NCI-H2029 (cell line): ENCODE measurements around the gene UQCRFS1.
"Not testable (repeated sequence)": the region's sequence is repeated elsewhere in the genome, so short reads cannot be mapped to it uniquely, and the experiment has no call there.

Experiments
- DNase-seq: peaks from one replicate; lab custom pipeline; 2025; lab: John Stamatoyannopoulos, UW

Gene UQCRFS1

DNA sequence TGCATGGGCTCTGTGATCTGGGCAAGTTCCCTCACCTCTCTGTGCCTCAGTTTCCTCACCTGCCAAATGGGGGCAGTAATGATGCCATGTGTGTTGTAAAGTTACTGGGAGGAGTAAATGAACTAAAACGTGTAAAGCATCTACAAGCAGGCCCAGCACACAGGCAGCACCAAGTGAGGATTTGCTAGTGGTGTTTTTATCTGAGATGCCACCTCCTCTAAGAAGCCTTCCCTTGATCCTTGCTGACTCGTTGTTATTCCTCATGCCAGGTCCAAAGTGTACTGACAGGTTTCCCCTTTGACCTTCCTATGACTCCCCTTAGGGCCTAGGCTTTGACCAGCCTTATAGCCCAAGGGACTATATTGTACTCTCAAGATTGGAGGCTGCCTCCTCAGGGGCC lies 1.5 kb upstream of the UQCRFS1 start:
- DNase-seq: no peak

DNA sequence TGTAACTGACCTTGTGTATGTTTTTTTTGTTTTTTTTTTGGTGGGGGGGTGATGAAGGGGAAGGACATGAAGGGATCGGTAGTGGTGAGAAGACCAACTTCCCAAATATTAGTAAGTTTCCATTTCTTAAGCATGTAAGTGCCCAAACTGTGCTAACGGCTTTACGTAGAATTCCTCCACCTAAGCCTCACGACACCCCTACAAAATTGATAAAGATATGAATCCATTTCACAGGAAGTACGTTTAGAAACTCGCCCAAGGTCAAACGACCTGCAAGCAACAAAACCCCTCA lies 649 bp downstream of the UQCRFS1 start:
- DNase-seq: no peak

DNA sequence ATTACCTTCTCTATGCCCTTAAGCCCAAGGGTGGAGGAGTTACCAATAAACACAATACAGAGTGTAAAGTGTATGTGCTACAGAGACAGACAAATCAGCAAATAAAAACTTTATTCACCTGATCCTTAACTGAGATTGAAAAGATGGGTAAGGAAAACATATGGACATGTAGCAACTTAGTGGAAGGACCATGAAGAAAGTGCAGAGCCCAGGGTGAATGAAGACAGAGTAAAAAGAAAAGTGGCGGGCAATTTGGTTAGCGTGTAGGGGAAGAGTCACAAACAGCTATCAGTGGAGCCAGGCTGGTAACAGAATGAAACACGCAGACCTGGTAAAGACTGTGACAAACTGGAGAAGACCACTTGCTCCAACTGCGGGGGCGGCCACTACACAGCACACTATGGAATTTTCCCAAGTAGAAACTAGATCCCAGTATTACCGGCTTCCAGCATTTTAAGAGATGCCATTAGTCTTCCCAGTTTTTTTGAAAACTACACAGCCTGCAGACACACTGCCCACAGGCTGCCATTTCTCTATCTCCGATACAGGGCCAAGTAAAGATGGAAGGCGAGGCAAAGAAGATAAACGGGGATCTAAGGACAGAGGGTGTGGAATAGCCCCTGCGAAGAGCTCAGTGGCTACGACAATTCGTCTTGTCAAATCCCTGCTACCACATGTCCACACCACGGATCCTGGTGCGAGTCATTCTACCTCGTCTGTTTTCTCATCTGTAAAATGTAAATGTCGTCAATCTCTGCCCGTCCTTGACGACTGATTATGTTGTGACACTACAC lies 1.2 kb downstream of the UQCRFS1 start:
- no peak for DNase-seq

DNA sequence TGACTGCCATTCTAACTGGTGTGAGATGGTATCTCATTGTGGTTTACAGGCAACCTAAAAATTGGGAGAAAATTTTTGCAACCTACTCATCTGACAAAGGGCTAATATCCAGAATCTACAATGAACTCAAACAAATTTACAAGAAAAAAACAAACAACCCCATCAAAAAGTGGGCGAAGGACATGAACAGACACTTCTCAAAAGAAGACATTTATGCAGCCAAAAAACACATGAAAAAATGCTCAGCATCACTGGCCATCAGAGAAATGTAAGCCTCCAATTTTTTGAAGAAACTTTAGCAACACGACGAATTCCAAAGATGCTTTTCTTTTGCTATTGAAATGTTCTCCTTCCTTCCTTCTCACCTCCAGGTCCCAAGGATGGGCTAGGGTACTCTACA lies 1.9 kb downstream of the UQCRFS1 start:
- DNase-seq: not testable (repeated sequence)

DNA sequence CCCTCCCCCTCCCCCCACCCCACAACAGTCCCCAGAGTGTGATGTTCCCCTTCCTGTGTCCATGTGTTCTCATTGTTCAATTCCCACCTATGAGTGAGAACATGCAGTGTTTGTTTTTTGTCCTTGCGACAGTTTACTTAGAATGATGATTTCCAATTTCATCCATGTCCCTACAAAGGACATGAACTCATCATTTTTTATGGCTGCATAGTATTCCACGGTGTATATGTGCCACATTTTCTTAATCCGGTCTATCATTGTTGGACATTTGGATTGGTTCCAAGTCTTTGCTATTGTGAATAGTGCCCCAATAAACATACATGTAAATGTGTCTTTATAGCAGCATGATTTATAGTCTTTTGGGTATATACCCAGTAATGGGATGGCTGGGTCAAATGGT lies 2.4 kb downstream of the UQCRFS1 start:
- DNase-seq: not testable (repeated sequence)

DNA sequence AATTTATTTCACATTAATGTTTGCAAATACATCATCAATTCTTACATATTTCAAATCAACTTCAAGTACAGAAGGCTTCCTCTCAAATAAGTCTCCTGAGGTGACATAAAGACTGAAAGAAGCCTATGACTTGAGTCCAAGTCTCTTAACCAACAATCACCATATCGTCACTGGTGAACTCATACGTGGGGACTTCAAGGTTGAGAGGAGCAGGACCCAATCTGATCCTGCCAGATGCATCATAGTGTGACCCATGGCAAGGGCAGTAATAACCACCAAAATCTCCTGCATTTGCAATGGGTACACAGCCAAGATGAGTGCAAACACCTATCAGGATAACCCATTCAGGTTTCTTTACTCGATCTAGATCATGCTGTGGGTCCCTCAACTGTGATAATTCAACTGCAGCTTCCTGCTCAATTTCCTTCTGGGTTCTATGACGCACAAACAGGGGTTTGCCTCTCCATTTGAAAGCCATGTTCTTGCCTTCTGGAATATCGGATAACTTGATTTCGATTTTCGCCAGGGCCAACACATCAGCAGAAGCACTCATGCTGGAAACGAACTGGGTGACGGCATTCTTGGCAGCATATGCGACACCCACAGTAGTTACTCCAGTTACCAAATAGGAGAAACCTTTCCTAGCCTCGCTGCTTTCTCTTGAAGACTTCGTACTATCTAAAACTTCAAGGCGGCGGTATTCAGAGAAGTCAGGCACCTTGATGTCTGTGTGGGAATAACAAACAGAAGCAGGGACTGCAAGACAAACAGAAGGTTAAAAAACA lies 5.4 kb downstream of the UQCRFS1 start:
- DNase-seq: not testable (repeated sequence)

DNA sequence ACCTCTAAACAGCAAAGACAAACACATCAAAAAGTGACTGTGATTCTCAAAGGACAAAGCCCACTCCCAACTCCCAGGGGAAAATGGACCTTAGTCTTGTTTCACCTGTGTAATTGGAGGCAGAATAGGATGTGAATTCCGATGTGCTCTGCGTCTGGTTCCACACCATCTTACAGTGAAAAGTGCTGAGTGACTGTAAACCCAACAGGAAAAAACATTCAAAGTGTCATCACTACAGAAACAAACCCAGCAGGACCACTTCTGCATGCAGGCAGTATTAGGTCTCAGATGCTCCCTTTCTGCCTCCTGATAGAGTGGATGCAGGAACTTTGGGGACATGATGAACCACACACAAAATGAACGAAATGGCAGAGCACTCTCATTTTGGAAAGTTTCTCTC lies 6.5 kb downstream of the UQCRFS1 start:
- no peak for DNase-seq

DNA sequence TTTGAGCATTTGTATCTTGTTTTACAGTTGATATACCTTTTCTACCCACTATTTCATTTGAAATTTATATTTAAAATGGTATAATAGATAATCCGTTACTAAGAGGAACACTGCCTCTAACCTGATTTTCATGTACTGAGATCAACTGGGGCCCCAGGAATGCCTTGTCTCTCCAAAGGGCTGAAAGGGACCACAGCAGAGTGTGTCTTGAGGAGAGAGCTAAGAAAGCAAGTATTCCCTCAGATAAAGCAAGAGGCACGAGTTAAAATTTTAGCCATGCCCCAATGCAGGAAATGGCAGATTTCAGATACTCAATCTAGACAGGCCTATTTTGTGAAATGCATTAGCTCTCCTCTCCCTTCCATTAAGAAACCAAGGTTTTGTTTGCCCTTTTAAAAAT lies 10.7 kb downstream of the UQCRFS1 start:
- DNase-seq: no peak

DNA sequence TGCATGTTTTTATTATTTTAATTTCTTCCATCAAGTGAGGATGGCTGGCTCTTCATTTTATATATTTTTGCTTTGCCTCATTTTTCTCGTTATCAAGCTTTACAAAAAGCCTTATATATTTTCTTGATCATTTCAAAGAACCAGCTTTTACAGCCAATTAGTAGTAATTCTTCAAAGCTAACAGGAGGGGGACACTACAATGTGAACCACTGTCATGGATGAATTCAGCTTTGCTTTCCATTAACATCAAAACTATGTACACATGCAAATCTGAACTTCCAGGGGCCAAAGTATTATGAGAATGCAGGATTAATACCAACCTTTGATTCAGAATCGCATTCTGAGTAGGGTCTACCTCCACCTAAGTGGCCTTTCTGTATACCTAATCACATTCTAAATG lies 11.1 kb downstream of the UQCRFS1 start:
- no peak for DNase-seq

DNA sequence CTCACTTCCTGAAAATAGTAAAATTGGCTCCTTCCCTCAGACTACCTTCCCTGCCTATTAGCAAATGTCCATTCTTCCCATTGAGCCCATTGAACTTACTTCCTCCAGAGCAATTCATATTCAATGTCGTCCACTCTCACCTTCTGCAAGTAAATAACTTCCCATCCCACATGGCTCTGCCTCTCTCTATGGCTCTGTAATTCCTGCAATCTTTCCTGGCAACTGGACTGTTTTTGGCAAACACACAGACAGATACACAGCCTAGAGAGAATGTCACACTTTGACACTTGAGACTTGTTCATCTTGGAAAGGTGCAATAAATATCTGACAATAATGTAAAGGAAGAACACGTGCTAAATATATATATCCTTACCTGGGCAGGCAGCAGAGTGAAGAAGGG lies 18.3 kb downstream of the UQCRFS1 start:
- no peak for DNase-seq

DNA sequence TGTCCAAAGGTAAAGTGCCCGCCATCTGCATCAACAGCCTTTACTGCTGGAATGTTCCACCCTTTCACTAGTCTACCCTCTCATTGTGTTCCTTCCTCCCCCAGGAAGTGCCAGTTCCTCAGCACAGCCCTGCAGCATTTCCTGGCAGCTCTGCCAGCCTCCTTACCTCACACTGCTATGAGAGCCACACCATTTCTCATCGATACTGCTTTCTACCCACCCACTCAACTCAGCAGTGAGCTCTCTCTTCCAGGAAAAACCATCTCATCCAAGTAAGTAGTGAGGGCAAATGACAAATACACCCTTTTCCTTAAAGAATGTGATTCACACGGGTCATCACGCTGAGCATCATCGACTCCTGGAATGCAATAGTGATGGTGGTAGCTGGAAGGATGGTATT lies 19.8 kb downstream of the UQCRFS1 start:
- no peak for DNase-seq

DNA sequence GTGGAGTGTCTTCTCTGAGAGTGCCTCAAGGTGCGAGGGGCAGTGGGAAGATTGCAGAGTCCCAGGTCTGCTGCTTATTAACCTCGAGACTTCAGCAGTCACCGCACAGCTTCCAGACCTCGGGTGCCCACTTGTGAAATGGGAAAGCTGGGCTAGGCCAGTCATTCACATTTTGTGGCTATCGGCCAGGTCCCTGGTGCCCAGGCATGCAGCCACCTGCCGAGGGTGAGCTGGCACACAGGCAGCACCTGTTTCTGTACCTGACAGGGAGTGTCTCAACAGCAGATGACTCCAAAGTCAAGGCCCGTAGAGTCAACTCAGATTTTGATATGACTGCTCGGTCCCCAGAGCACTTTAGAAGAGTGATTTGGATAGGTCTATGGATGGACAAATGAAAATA lies 21.9 kb downstream of the UQCRFS1 start:
- DNase-seq: no peak

DNA sequence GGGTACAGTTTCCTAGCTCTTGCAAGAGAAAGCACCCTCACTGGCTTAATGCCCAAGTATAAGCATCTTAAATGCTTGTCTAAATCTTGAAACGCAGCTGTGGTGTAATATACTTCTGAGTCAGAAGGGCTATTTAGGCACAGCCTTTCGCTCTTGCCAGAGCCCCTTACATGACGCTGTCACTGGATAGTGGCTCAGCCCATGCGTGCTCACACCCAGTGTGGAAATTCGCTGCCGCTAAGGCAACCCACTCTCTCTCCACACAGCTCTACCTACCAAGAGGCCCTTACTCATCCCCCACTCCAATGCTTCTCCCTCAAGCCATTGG lies 24.0 kb downstream of the UQCRFS1 start:
- DNase-seq: no peak

DNA sequence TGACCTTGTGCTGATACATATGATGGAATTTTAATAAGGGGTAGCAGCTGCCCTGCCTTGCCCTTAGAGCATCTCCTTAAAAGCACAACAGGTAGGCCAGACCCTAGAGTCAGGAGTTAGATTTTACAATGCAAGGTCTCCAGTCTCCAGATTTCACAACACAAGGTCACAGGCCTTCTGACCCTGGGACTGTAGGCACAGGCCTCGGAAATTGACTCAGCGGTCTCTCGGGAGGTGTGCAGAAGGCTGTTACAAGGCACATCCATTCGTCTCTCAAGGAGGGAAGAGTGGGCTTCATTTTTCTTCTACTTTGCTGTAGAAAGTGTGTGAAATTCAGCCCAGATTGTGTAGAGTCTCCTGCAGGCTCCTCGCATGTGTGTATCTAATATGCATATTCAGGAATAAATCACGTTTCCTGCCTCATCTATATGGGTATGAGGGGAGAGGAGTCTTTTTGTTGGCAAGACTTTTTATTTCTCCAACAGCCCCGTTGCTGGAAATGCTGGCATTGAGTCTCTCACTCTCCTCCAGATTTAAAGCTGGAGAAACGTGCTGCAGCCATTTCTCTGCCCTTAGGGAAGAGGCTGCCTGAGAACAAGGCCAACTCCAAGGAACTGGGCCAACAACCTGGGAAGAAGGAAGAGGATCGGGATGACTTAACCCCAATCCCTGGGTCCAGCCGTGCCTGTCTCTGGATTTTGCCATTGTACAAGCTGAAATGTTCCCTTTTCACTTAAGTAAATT lies 24.5 kb downstream of the UQCRFS1 start:
- DNase-seq: no peak

DNA sequence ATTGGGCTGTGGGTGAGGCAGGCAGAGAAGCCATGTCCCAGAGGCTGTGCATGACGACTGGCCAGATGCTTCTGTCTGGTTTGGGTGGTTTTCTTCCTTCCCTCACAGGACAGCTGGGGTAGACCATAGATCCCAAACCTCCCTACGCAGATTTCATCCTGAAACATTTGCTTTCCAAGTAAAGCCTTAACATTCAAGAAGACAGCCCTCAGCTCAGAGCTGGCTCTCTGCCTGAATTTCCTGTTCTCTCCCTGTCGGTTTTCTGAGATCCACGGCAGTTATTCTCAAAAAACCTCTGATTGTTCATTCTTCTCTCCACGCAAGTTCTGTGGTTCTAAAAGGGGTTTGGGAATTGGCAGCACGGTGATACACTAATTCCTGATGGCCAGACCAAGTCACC lies 25.3 kb downstream of the UQCRFS1 start:
- DNase-seq: no peak

DNA sequence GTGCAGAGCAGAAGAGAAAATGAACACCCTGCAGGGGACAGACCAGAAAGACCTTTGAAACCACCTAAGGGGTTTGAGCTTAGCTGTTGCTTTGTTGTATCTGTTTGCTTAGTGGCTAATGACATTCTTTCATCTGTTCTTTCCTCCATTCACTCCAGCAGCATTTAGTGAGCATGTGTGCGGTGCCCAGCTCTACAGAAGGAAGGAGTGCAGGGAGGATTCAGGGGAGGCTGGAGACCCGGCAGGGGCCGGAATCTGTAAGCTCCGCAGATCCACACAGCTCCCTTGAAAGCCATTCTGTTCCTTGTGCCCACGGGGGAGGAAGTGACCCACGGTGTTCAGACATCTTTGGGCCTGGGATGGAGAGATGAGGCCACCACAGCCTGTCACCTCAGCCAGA lies 27.5 kb downstream of the UQCRFS1 start:
- DNase-seq: no peak

DNA sequence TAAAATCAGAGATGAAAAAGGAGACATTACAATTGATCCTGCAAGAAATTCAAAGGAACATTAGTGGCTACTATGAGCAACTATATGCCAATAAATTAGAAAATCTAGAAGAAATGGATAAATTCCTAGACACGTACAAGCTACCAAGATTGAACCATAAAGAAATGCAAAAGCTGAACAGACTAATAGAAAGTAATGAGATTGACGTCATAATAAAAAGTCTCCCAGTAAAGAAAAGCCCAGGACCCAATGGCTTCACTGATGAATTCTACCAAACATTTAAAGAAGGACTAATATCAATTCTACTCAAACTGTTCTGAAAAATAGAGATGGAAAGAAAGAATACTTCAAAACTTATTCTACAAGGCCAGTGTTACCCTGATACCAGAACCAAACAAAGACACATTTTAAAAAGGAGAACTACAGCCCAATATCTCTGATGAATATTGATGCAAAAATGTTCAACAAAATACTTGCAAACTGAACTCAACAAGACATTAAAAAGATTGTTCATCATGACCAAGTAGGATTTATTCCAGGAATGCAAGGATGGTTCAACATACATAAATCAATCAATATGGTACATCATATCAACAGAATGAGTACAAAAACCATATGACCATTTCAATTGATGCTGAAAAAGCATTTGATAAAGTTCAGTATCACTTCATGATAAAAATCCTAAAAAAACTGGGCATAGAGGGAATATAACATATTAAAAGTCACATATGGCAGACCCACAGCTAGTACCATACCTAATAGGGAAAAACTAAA lies 35.8 kb downstream of the UQCRFS1 start:
- DNase-seq: no peak

DNA sequence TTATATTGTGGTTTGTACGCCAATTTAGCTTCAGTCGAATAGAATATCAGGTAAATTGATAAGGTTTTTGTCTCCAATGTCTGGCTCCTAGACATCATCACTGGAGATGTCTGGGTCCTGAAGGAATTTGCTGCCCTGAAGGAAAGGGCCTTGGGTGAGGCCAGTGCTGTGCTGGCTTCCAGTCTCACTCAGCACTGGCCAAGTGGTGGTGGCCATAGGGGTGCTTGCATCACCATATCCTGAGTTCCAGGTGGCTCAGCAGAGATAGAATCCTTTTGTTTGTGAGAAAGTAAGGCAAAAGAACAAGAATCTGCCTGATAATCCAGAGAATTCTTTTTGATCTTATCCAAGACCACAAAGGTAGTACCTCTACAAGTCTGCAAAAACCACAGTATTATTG lies 39.1 kb downstream of the UQCRFS1 start:
- no peak for DNase-seq

DNA sequence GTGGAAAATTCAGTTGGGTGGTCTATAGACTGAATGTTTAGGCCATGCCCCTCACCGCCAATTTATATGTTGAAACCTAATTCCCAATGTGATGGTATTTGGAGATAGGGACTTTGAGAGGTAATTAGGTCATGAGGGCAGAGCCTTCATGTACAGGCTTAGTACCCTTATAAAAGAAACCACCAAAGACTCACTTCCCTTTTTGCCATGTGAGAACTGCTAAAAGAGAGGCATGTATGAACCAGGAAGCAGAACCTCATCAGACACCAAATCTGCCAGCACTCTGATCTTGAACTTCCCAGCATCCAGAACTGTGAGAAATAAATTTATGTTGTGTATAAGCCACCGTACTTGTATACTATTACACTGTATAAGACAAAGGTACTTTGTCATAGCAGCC lies 40.6 kb downstream of the UQCRFS1 start:
- DNase-seq: no peak

DNA sequence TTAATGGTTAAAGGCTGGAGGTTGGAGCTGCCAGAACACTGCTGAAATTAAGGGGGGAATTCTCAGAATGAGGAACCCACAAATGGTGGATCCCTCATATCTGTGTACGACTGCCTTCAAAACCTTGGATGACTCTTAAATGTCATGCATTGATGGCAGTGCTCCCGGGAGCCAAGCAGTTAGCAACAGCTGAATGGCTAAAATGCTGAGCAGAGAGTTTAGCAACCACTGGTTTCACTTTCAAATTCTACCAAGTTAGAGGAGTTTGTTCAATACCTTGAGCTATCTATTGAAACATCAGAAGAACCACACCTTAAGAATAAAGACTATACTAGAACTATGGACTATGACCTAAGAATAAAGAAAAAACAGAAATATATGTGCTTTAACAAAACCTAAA lies 41.4 kb downstream of the UQCRFS1 start:
- no peak for DNase-seq

DNA sequence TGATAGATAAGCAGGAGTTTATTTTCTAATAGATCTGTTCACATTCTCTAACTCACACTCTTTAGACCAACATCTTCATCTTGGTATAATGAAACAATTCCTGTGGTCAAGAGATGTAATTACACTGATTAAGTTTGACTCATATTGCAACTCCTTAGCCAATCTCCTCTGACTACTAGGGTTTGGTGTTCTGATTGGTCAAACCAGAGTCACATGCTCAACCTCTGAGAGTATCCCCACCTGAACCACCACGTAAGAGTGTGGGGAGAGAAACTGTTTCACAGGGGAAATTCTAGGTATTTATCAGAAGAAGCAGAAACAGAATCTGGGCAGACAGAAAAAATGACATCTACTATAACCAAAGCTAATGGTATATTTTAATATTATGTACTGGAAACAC lies 42.4 kb downstream of the UQCRFS1 start:
- DNase-seq: no peak

DNA sequence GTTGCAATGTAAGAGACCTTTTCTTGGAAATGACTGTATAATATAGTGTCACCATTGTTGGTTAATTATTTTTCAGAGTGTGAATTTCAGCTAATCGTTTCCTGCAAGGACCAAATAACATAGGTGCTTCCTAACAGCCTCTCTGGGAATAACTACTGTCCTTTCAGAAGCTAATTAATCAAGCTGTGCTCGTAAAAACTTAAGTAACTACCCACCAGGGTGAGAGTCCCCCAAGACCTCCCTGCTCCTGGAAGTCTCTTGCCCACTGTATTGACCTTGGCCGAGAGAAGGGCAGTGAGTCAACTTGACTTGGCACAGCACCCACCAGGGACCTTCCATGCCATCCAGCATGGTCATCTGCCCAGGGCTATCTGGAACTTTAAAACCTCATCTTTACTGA lies 50.3 kb downstream of the UQCRFS1 start:
- no peak for DNase-seq

DNA sequence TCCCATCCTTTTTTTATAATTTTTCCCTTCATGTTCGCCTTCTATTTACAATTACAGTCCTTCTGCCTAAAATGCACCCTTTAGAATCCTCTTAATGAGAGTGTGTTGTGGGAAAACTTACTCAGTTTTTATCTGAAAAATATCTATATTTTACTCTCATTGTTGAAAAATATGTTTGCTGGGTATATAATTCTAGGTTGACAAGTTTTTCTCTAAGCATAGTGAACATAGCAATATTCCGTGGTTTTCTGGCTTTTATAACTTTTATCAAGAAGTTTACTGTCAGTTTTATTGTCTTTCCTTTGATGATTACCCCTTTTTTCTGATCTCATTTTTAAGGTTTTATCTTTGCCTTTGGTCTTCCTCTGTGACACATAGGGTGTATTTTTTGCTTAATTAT lies 57.3 kb downstream of the UQCRFS1 start:
- DNase-seq: no peak
